Uterus (tissue), 4 donors: Measurements from ENCODE around the gene CR1. TPM values are rescaled to one million over a fixed set of nuclear protein-coding genes. Genes with fewer than 3 reads are reported as not detected.
"Not testable (repeated sequence)": the region's sequence is repeated elsewhere in the genome, so short reads cannot be mapped to it uniquely, and the experiment has no call there.

Experiments
- DNase-seq, 2 donors: peaks; one replicate each; pipeline ENCODE4 v3.0.0-alpha.2; 2019 to 2020
- H3K27ac ChIP-seq, 2 donors: fragments of 200-600 bp; sonication (generic); 1 replicate in 1 of 2; 2 replicates in 1 of 2; pipeline ENCODE4 v1.5.1; 2016 to 2018
- H3K27me3 ChIP-seq, 2 donors: fragments of 200-600 bp; sonication (generic); one replicate each; pipeline ENCODE4 v1.5.1; 2018 to 2019; ENCODE audit warnings: control low read depth in 1 of 2
- H3K36me3 ChIP-seq, 2 donors: fragments of 200-600 bp; sonication (generic); one replicate each; pipeline ENCODE4 v1.5.1; 2019; ENCODE audit warnings: control low read depth in 1 of 2
- H3K4me1 ChIP-seq, 2 donors: fragments of 200-600 bp; sonication (generic); one replicate each; pipeline ENCODE4 v1.5.1; 2018 to 2019; ENCODE audit warnings: control low read depth in 1 of 2
- H3K4me3 ChIP-seq, 2 donors: fragments of 200-600 bp; sonication (generic); 1 replicate in 1 of 2; 2 replicates in 1 of 2; pipeline ENCODE4 v1.5.1; 2018 to 2019; ENCODE audit warnings: mild to moderate bottlenecking in 1 of 2
- H3K9me3 ChIP-seq, 2 donors: fragments of 200-600 bp; sonication (generic); one replicate each; pipeline ENCODE4 v1.5.1; 2019; ENCODE audit warnings: control low read depth in 1 of 2
- CTCF ChIP-seq, 4 experiments: fragments of 200-600 bp in 2 of 4; fragments of 450-650 bp in 2 of 4; sonication (generic) in 2 of 4; IDR thresholded peaks; one replicate each; pipeline ENCODE4 v1.5.1; 2016 to 2019; ENCODE audit warnings: antibody characterized with exemption in 4 of 4, mild to moderate bottlenecking in 2 of 4, moderate library complexity in 1 of 4
- POLR2A ChIP-seq, 2 donors: fragments of 450-650 bp; IDR thresholded peaks; one replicate each; pipeline ENCODE4 v1.6.1; 2016; ENCODE audit warnings: antibody characterized with exemption in 2 of 2, mild to moderate bottlenecking in 1 of 2, moderate library complexity in 1 of 2
- intact Hi-C: fragments of 100-400 bp; cut with DNase I; formaldehyde crosslinking; loops from one replicate; pipeline ENCODE4 v1.15.1; 2023; ENCODE audit warnings: low total_unique reads
- total RNA-seq, 4 donors: library from RNA; depleted of rRNA in 3 of 4; stranded (reverse); fragments of >200 nt in 3 of 4; gene quantifications; one replicate each; pipeline versions ENCODE4 v1.1.0 to v1.2.4, GENCODE V29; 2014 to 2023
- donor health status: DM: yes; HTN: yes; CAD: no.

Gene CR1
- total RNA-seq, 4 donors from 2014 or later, result 1.8 to 3.7 (median 2.5) TPM

- H3K27ac ChIP-seq, result no peak overlapping the region
- intact Hi-C loops, result no loop called here
Measured at GRCh38 chr1:207581496-207582153, 85.7 kb downstream of the CR1 start.

DNA sequence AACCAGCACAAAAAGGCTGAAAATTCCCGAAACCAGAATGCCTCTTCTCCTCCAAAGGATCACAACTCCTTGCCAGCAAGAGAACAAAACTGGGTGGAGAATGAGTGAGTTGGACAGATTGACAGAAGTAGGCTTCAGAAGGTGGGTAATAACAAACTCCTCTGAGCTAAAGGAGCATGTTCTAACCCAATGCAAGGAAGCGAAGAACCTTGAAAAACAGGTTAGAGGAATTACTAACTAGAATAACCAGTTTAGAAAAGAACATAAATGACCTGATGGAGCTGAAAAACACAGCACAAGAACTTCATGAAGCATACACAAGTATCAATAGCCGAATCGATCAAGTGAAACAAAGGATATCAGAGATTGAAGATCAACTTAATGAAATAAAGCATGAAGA, 93.5 kb downstream of the CR1 start:
- H3K4me3 ChIP-seq, H3K27me3 ChIP-seq, DNase-seq, H3K4me1 ChIP-seq, H3K36me3 ChIP-seq, intact Hi-C loops, H3K9me3 ChIP-seq, H3K27ac ChIP-seq: not testable (repeated sequence)

More at GRCh38 chr1:207581496-207582153, 85.7 kb downstream of the CR1 start:
- TF ChIP-seq POLR2A (IDR thresholded peaks at IDR 0.05) (no peak), CTCF (IDR thresholded peaks at IDR 0.05) (no peak)
- no peaks in the 10 kb centered on the region for H3K9me3 ChIP-seq
- H3K36me3 ChIP-seq, result no peaks in the 10 kb centered on the region
- no peaks in the 10 kb centered on the region for H3K27me3 ChIP-seq
- no peaks in the 10 kb centered on the region for H3K4me1 ChIP-seq
- no peak overlapping the region for H3K4me3 ChIP-seq
- no peak for DNase-seq

DNA sequence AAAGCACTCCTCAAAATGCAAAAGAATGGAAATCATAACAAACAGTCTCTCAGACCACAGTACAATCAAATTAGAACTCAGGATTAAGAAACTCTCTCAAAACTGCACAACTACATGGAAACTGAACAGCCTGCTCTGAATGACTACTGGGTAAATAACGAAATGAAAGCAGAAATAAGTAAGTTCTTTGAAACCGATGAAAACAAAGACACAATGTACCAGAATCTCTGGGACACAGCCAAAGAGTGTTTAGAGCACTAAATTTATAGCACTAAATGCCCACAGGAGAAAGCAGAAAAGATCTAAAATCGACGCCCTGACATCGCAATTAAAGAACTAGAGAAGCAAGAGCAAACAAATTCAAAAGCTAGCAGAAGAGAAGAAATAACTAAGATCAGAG, 95.2 kb downstream of the CR1 start:
- H3K4me1 ChIP-seq, H3K27me3 ChIP-seq, H3K4me3 ChIP-seq, H3K9me3 ChIP-seq, intact Hi-C loops, H3K27ac ChIP-seq, H3K36me3 ChIP-seq, DNase-seq: not testable (repeated sequence)

DNA sequence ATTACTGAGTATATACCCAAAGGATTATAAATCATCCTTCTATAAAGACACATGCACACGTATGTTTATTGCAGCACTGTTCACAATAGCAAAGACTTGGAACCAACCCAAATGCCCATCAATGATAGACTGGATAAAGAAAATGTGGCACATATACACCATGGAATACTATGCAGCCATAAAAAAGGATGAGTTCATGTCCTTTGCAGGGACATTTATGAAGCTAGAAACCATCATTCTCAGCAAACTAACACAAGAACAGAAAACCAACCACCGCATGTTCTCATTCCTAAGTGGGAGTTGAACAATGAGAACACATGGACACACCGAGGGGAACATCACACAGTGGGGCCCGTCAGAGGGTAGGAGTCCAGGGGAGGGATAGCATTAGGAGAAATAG, 98.1 kb downstream of the CR1 start:
- H3K4me1 ChIP-seq, H3K4me3 ChIP-seq, H3K27ac ChIP-seq, H3K36me3 ChIP-seq, intact Hi-C loops, H3K27me3 ChIP-seq, H3K9me3 ChIP-seq, DNase-seq: not testable (repeated sequence)

- Histone ChIP-seq H3K4me1 (no peaks in the 10 kb centered on the region), H3K27me3 (no peaks in the 10 kb centered on the region), H3K36me3 (no peaks in the 10 kb centered on the region), H3K27ac (no peak overlapping the region), H3K4me3 (no peak overlapping the region), H3K9me3 (no peaks in the 10 kb centered on the region)
- intact Hi-C loops, result no loop called here
- TF ChIP-seq CTCF (IDR thresholded peaks at IDR 0.05) (no peak), POLR2A (IDR thresholded peaks at IDR 0.05) (no peak)
- no peak for DNase-seq
Measured at GRCh38 chr1:207603777-207604176, 107.8 kb downstream of the CR1 start.

DNA sequence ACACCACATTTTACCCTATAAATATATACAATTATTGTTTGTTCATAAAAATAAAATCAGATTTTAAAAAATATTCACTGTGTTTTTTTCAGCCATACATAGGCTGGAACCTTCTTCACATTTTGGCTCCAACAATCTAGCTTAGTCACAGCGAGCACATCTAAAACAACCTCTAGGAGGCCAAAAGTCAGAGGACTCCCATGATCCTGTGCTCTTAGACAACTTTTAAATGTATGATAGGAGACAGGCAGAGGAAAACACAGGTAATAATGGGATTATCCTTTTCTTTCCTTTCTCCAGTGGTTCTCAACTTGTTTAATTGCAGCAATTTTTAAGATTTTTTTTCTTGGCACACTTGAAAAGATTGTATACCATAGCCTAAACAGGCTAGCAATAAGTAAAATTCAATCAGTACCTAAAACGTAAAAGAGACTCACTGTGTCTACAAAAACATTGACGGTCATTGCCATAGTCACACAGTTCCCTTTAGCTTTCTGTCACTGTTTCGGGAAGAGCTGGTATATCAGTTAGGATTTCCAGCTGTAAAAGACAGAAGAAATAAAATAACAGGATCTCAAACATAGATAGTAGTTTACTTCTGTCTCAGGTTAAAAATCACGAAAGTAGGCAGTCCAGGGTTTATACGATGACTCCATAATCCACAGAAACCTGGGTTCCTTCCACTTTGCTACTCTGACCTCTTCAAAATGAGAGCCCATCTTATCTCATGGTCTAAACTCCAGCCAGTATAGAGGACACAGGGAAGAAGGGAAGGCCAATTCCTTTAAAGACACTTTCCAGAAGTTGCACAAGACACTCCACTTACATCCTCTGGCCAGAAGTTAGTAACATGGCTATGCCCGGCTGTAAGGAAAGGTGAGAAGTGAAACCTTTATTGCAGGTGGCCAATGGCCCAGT, 109.7 kb downstream of the CR1 start:
- Histone ChIP-seq H3K4me3 (no peak overlapping the region), H3K4me1 (no peaks in the 10 kb centered on the region), H3K27me3 (no peaks in the 10 kb centered on the region), H3K36me3 (no peaks in the 10 kb centered on the region), H3K27ac (no peak overlapping the region), H3K9me3 (no peaks in the 10 kb centered on the region)
- intact Hi-C loops, result no loop called here
- DNase-seq, result no peak
- TF ChIP-seq POLR2A (IDR thresholded peaks at IDR 0.05), result no peak

GRCh38 chr1:207606362-207606755, 110.4 kb downstream of the CR1 start:
- intact Hi-C loops, result no loop called here
- no peak for DNase-seq
- no peak for TF ChIP-seq CTCF (IDR thresholded peaks at IDR 0.05)
- no peak for TF ChIP-seq POLR2A (IDR thresholded peaks at IDR 0.05)

More at GRCh38 chr1:207606362-207606755, 110.4 kb downstream of the CR1 start:
- Histone ChIP-seq H3K9me3 (no peaks in the 10 kb centered on the region), H3K4me1 (no peaks in the 10 kb centered on the region), H3K36me3 (no peaks in the 10 kb centered on the region), H3K27me3 (no peaks in the 10 kb centered on the region), H3K4me3 (no peak overlapping the region), H3K27ac (no peak overlapping the region)
